8988T (cell line): ENCODE results near the gene HSD3B1.

Experiments used
- DNase-seq: peaks from one replicate; pipeline ENCODE4 v3.0.0; 2011

Gene HSD3B1

GRCh38 chr1:119506941-119507340, at the start of gene HSD3B1:
Gene HSD3B1 (plus strand): TSS chr1:119507210. CDS start chr1:119507477, 267 bp downstream.
- no peak for DNase-seq

- DNase-seq = no peak
Measured at GRCh38 chr1:119462964-119463363, 44.0 kb upstream of the HSD3B1 start.

GRCh38 chr1:119463569-119463968, 43.4 kb upstream of the HSD3B1 start:
- DNase-seq = no peak

- DNase-seq = no peak
Measured at GRCh38 chr1:119466445-119466844, 40.6 kb upstream of the HSD3B1 start.

GRCh38 chr1:119467219-119467618, 39.8 kb upstream of the HSD3B1 start:
- DNase-seq = no peak

GRCh38 chr1:119467857-119468668, 38.9 kb upstream of the HSD3B1 start:
- DNase-seq = no peak

GRCh38 chr1:119469741-119470140, 37.3 kb upstream of the HSD3B1 start:
- DNase-seq = no peak

- DNase-seq = no peak
Measured at GRCh38 chr1:119470377-119470776, 36.6 kb upstream of the HSD3B1 start.

- DNase-seq = no peak
Measured at GRCh38 chr1:119470958-119471357, 36.1 kb upstream of the HSD3B1 start.

- DNase-seq = no peak
Measured at GRCh38 chr1:119471566-119471965, 35.4 kb upstream of the HSD3B1 start.

- DNase-seq = no peak
Measured at GRCh38 chr1:119472080-119472818, 34.8 kb upstream of the HSD3B1 start.

- DNase-seq = no peak
Measured at GRCh38 chr1:119472819-119473175, 34.2 kb upstream of the HSD3B1 start.

- DNase-seq = peak; percentile 34
Measured at GRCh38 chr1:119475866-119476439, 31.1 kb upstream of the HSD3B1 start.

- DNase-seq = no peak
Measured at GRCh38 chr1:119477710-119478109, 29.3 kb upstream of the HSD3B1 start.

- DNase-seq = no peak
Measured at GRCh38 chr1:119480175-119480574, 26.8 kb upstream of the HSD3B1 start.

GRCh38 chr1:119481951-119482350, 25.1 kb upstream of the HSD3B1 start:
- DNase-seq = no peak

GRCh38 chr1:119482517-119483425, 24.2 kb upstream of the HSD3B1 start:
- DNase-seq = no peak

GRCh38 chr1:119483441-119484200, 23.4 kb upstream of the HSD3B1 start:
- DNase-seq = no peak

GRCh38 chr1:119485201-119485600, 21.8 kb upstream of the HSD3B1 start:
- no peak for DNase-seq

- no peak for DNase-seq
Measured at GRCh38 chr1:119488216-119488615, 18.8 kb upstream of the HSD3B1 start.

GRCh38 chr1:119489201-119489600, 17.8 kb upstream of the HSD3B1 start:
- DNase-seq = no peak

- no peak for DNase-seq
Measured at GRCh38 chr1:119490925-119491324, 16.1 kb upstream of the HSD3B1 start.
